Karpas-422 (cell line): Measurements from ENCODE around the gene TEKT3. TPM values are rescaled to one million over a fixed set of nuclear protein-coding genes. Genes with fewer than 3 reads are reported as not detected.

ENCODE experiments used
- DNase-seq: peaks from one replicate; pipeline ENCODE4 v3.0.0-alpha.2; 2015
- H2AFZ ChIP-seq: fragments of 200-600 bp; sonication (generic); 2 replicates; pipeline ENCODE4 v1.6.1; 2014; ENCODE audit warnings: antibody characterized with exemption, low read length, mixed read lengths
- H3K27ac ChIP-seq: fragments of 200-600 bp; sonication (generic); 2 replicates; pipeline ENCODE4 v1.5.1; 2014; ENCODE audit warnings: mild to moderate bottlenecking, low read length, moderate library complexity
- H3K27me3 ChIP-seq: fragments of 200-600 bp; sonication (generic); 2 replicates; pipeline ENCODE4 v1.6.1; 2014; ENCODE audit warnings: low read length, mixed read lengths
- H3K36me3 ChIP-seq: fragments of 200-600 bp; sonication (generic); 2 replicates; pipeline ENCODE4 v1.6.1; 2014; ENCODE audit warnings: low read length, mixed read lengths; ENCODE audit not compliant: insufficient read depth
- H3K4me1 ChIP-seq: fragments of 200-600 bp; sonication (generic); 2 replicates; pipeline ENCODE4 v1.6.1; 2014; ENCODE audit warnings: mild to moderate bottlenecking, low read length, mixed read lengths
- H3K4me2 ChIP-seq: fragments of 200-600 bp; sonication (generic); 2 replicates; pipeline ENCODE4 v1.6.1; 2014; ENCODE audit warnings: low read length, low read depth, mild to moderate bottlenecking; ENCODE audit not compliant: poor library complexity, severe bottlenecking
- H3K4me3 ChIP-seq: fragments of 200-600 bp; sonication (generic); 2 replicates; pipeline ENCODE4 v1.5.1; 2014; ENCODE audit warnings: mild to moderate bottlenecking, antibody characterized with exemption, low read length, mixed read lengths
- H3K79me2 ChIP-seq: fragments of 200-600 bp; sonication (generic); 2 replicates; pipeline ENCODE4 v1.6.1; 2014; ENCODE audit warnings: mild to moderate bottlenecking, low read length, mixed read lengths
- H3K9ac ChIP-seq: fragments of 200-600 bp; sonication (generic); 2 replicates; pipeline ENCODE4 v1.6.0; 2014; ENCODE audit warnings: low read length
- H3K9me2 ChIP-seq: fragments of 200-600 bp; sonication (generic), shearing (Covaris generic); replicated peaks from 2 replicates; pipeline ENCODE4 v1.6.0; 2014; ENCODE audit warnings: mild to moderate bottlenecking, low read length, moderate library complexity; ENCODE audit not compliant: insufficient read depth
- H3K9me3 ChIP-seq: fragments of 300-700, 200-600 bp; sonication (generic); 2 replicates; pipeline ENCODE4 v1.6.1; 2014; ENCODE audit warnings: low read length, mixed read lengths
- H4K20me1 ChIP-seq: fragments of 200-600 bp; sonication (generic); 2 replicates; pipeline ENCODE4 v1.6.1; 2014; ENCODE audit warnings: mild to moderate bottlenecking, antibody characterized with exemption, low read length, low read depth; ENCODE audit not compliant: insufficient read depth
- total RNA-seq: library from RNA; depleted of rRNA; stranded (reverse); fragments of >200 nt; shearing (Covaris generic); gene quantifications from 2 replicates; pipeline ENCODE4 v1.2.3, GENCODE V29; 2014; ENCODE audit warnings: low replicate concordance

TEKT3 gene
- total RNA-seq, 1 experiment from 2014 or later, result not detected

GRCh38 chr17:15379659-15380058 is 38.3 kb upstream of the TEKT3 start:
- Histone ChIP-seq H3K9me3 (no peaks in the 10 kb centered on the region), H3K36me3 (no peaks in the 10 kb centered on the region), H3K27ac (no peak overlapping the region), H3K4me3 (no peak overlapping the region), H4K20me1 (no peaks in the 10 kb centered on the region), H3K9ac (no peak overlapping the region), H3K27me3 (no peaks in the 10 kb centered on the region), H3K4me2 (no peak overlapping the region), H3K4me1 (no peaks in the 10 kb centered on the region), H3K9me2 (no peaks in the 10 kb centered on the region), H3K79me2 (no peaks in the 10 kb centered on the region), H2AFZ (no peak overlapping the region)
- no peak for DNase-seq

- no peaks in the 10 kb centered on the region for H3K4me1 ChIP-seq
- H3K36me3 ChIP-seq, result no peaks in the 10 kb centered on the region
- H3K9me2 ChIP-seq, result no peaks in the 10 kb centered on the region
- H3K27ac ChIP-seq, result no peak overlapping the region
- H3K9me3 ChIP-seq, result no peaks in the 10 kb centered on the region
- DNase-seq, result no peak
- H2AFZ ChIP-seq, result no peak overlapping the region
- H3K27me3 ChIP-seq, result no peaks in the 10 kb centered on the region
- H3K9ac ChIP-seq, result no peak overlapping the region
- H3K4me3 ChIP-seq, result no peak overlapping the region
- no peaks in the 10 kb centered on the region for H3K79me2 ChIP-seq
- no peaks in the 10 kb centered on the region for H4K20me1 ChIP-seq
- no peak overlapping the region for H3K4me2 ChIP-seq
These were observed 36.8 kb upstream of the TEKT3 start for GRCh38 chr17:15378243-15378642.

- no peaks in the 10 kb centered on the region for H3K9me3 ChIP-seq
- no peak overlapping the region for H2AFZ ChIP-seq
- no peak overlapping the region for H3K9ac ChIP-seq
- H3K27ac ChIP-seq, result no peak overlapping the region
- no peaks in the 10 kb centered on the region for H3K27me3 ChIP-seq
- no peaks in the 10 kb centered on the region for H4K20me1 ChIP-seq
- no peaks in the 10 kb centered on the region for H3K79me2 ChIP-seq
- no peaks in the 10 kb centered on the region for H3K4me1 ChIP-seq
- no peak overlapping the region for H3K4me2 ChIP-seq
- no peaks in the 10 kb centered on the region for H3K36me3 ChIP-seq
- no peak overlapping the region for H3K4me3 ChIP-seq
- DNase-seq, result no peak
- no peaks in the 10 kb centered on the region for H3K9me2 ChIP-seq
These were observed 36.2 kb upstream of the TEKT3 start for GRCh38 chr17:15377616-15378015.

- DNase-seq, result no peak
- no peaks in the 10 kb centered on the region for H3K36me3 ChIP-seq
- no peaks in the 10 kb centered on the region for H4K20me1 ChIP-seq
These were observed 35.8 kb upstream of the TEKT3 start for GRCh38 chr17:15377200-15377599.

GRCh38 chr17:15371376-15372130 is 30.2 kb upstream of the TEKT3 start:
- no peak overlapping the region for H3K4me2 ChIP-seq
- H3K27ac ChIP-seq, result no peak overlapping the region
- H3K9me3 ChIP-seq, result no peaks in the 10 kb centered on the region
- no peak for DNase-seq
- no peak overlapping the region for H3K4me3 ChIP-seq
- H4K20me1 ChIP-seq, result no peaks in the 10 kb centered on the region
- no peaks in the 10 kb centered on the region for H3K79me2 ChIP-seq
- H3K36me3 ChIP-seq, result no peaks in the 10 kb centered on the region
- no peaks in the 10 kb centered on the region for H3K9me2 ChIP-seq
- no peaks in the 10 kb centered on the region for H3K27me3 ChIP-seq
- H2AFZ ChIP-seq, result no peak overlapping the region
- no peak overlapping the region for H3K9ac ChIP-seq
- H3K4me1 ChIP-seq, result no peaks in the 10 kb centered on the region

More at GRCh38 chr17:15377200-15377599, 35.8 kb upstream of the TEKT3 start:
- Histone ChIP-seq H3K9ac (no peak overlapping the region), H3K27ac (no peak overlapping the region), H2AFZ (no peak overlapping the region), H3K4me1 (no peaks in the 10 kb centered on the region), H3K9me2 (no peaks in the 10 kb centered on the region), H3K4me3 (no peak overlapping the region), H3K79me2 (no peaks in the 10 kb centered on the region), H3K9me3 (no peaks in the 10 kb centered on the region), H3K27me3 (no peaks in the 10 kb centered on the region), H3K4me2 (no peak overlapping the region)

- Histone ChIP-seq H2AFZ (no peak overlapping the region), H3K9me3 (no peaks in the 10 kb centered on the region), H4K20me1 (no peaks in the 10 kb centered on the region), H3K4me3 (no peak overlapping the region), H3K27me3 (no peaks in the 10 kb centered on the region), H3K4me1 (no peaks in the 10 kb centered on the region), H3K36me3 (no peaks in the 10 kb centered on the region), H3K9me2 (no peaks in the 10 kb centered on the region), H3K79me2 (no peaks in the 10 kb centered on the region), H3K27ac (no peak overlapping the region), H3K4me2 (no peak overlapping the region), H3K9ac (no peak overlapping the region)
- no peak for DNase-seq
These were observed 27.2 kb upstream of the TEKT3 start for GRCh38 chr17:15368600-15368999.

- H3K79me2 ChIP-seq, result no peaks in the 10 kb centered on the region
- no peak overlapping the region for H3K9ac ChIP-seq
- no peak overlapping the region for H3K4me3 ChIP-seq
- no peak overlapping the region for H3K27ac ChIP-seq
- no peaks in the 10 kb centered on the region for H3K4me1 ChIP-seq
- H3K4me2 ChIP-seq, result no peak overlapping the region
- H3K36me3 ChIP-seq, result no peaks in the 10 kb centered on the region
- no peaks in the 10 kb centered on the region for H4K20me1 ChIP-seq
- DNase-seq, result no peak
- H3K27me3 ChIP-seq, result no peaks in the 10 kb centered on the region
- no peak overlapping the region for H2AFZ ChIP-seq
- H3K9me2 ChIP-seq, result no peaks in the 10 kb centered on the region
- H3K9me3 ChIP-seq, result no peaks in the 10 kb centered on the region
These were observed 24.6 kb upstream of the TEKT3 start for GRCh38 chr17:15366026-15366425.

GRCh38 chr17:15364615-15365014 is 23.2 kb upstream of the TEKT3 start:
- no peak overlapping the region for H3K27ac ChIP-seq
- H2AFZ ChIP-seq, result no peak overlapping the region
- no peak overlapping the region for H3K4me3 ChIP-seq
- H3K9ac ChIP-seq, result no peak overlapping the region
- no peaks in the 10 kb centered on the region for H3K9me3 ChIP-seq
- H3K36me3 ChIP-seq, result no peaks in the 10 kb centered on the region
- no peaks in the 10 kb centered on the region for H3K9me2 ChIP-seq
- DNase-seq, result no peak
- no peak overlapping the region for H3K4me2 ChIP-seq
- H3K79me2 ChIP-seq, result no peaks in the 10 kb centered on the region
- H3K4me1 ChIP-seq, result no peaks in the 10 kb centered on the region
- no peaks in the 10 kb centered on the region for H4K20me1 ChIP-seq
- H3K27me3 ChIP-seq, result no peaks in the 10 kb centered on the region
